MG63 (cell line): ENCODE results near the gene CHST11. TPM values are rescaled to one million over a fixed set of nuclear protein-coding genes. Genes with fewer than 3 reads are reported as not detected.
"Not testable (repeated sequence)": the region's sequence is repeated elsewhere in the genome, so short reads cannot be mapped to it uniquely, and the experiment has no call there.

ENCODE experiments used
- DNase-seq: peaks from one replicate; pipeline ENCODE4 v3.0.0-alpha.2; 2020
- H3K27me3 ChIP-seq: fragments of 250-450 bp; sonication (Bioruptor Pico); 2 replicates; pipeline ENCODE4 v1.5.1; 2020; ENCODE audit warnings: mild to moderate bottlenecking, moderate library complexity
- H3K36me3 ChIP-seq: fragments of 250-450 bp; sonication (Bioruptor Pico); 2 replicates; pipeline ENCODE4 v1.5.1; 2020; ENCODE audit warnings: mild to moderate bottlenecking, moderate library complexity
- H3K4me3 ChIP-seq: fragments of 250-450 bp; sonication (Bioruptor Pico); 2 replicates; pipeline ENCODE4 v1.5.1; 2020; ENCODE audit warnings: mild to moderate bottlenecking, moderate library complexity
- H3K9me3 ChIP-seq: fragments of 250-450 bp; sonication (Bioruptor Pico); 2 replicates; pipeline ENCODE4 v1.5.1; 2020; ENCODE audit warnings: mild to moderate bottlenecking, moderate library complexity
- total RNA-seq: library from RNA; depleted of rRNA; stranded (reverse); fragments of >200 nt; shearing (Covaris generic); gene quantifications from 2 replicates; pipeline ENCODE4 v1.2.3, GENCODE V29; 2014; ENCODE audit warnings: low replicate concordance; rRNA removed

Gene CHST11
- total RNA-seq, 1 experiment from 2014 or later: 0.13 TPM

DNA sequence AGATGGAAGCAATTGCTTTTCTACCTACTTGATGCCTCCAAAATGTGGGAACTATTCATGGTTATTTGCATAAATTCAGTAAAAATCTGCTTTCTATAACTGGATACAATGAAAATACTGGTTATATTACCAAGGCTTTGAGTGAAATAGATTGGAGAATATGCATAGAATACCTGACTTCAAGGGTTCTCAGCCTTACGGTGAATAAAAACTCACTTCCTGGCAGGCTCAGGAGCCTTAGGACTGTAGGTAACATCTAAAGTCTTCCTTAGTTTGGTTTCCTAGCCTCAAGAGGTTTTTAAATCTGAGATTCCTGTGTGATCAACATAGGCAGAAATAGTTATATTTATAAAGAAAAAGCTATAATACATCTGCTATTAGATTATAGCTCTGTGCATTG, 342.7 kb downstream of the CHST11 start:
- no peak for DNase-seq
- Histone ChIP-seq H3K27me3 (no peaks in the 10 kb centered on the region), H3K36me3 (no peaks in the 10 kb centered on the region), H3K4me3 (no peak overlapping the region), H3K9me3 (no peaks in the 10 kb centered on the region)

GRCh38 chr12:104801005-104801404, 344.3 kb downstream of the CHST11 start:
- H3K36me3 ChIP-seq: no peaks in the 10 kb centered on the region
- H3K27me3 ChIP-seq: no peaks in the 10 kb centered on the region

GRCh38 chr12:104801427-104801826, 344.7 kb downstream of the CHST11 start:
- DNase-seq: no peak
- no peaks in the 10 kb centered on the region for H3K36me3 ChIP-seq
- no peaks in the 10 kb centered on the region for H3K9me3 ChIP-seq

More at GRCh38 chr12:104801005-104801404, 344.3 kb downstream of the CHST11 start:
- H3K9me3 ChIP-seq: no peaks in the 10 kb centered on the region
- H3K4me3 ChIP-seq: no peak overlapping the region
- no peak for DNase-seq

GRCh38 chr12:104802208-104802607, 345.5 kb downstream of the CHST11 start:
- Histone ChIP-seq H3K9me3 (no peaks in the 10 kb centered on the region), H3K36me3 (no peaks in the 10 kb centered on the region), H3K27me3 (no peaks in the 10 kb centered on the region), H3K4me3 (no peak overlapping the region)
- DNase-seq: no peak

More at GRCh38 chr12:104801427-104801826, 344.7 kb downstream of the CHST11 start:
- no peaks in the 10 kb centered on the region for H3K27me3 ChIP-seq
- no peak overlapping the region for H3K4me3 ChIP-seq

- peak; percentile 58 for DNase-seq
Measured at GRCh38 chr12:104805186-104805585, 348.4 kb downstream of the CHST11 start.

GRCh38 chr12:104806194-104806593, 349.4 kb downstream of the CHST11 start:
- not testable (repeated sequence) for H3K4me3 ChIP-seq, H3K9me3 ChIP-seq, H3K36me3 ChIP-seq, DNase-seq, H3K27me3 ChIP-seq

More at GRCh38 chr12:104805186-104805585, 348.4 kb downstream of the CHST11 start:
- H3K9me3 ChIP-seq: no peaks in the 10 kb centered on the region
- no peaks in the 10 kb centered on the region for H3K27me3 ChIP-seq
- no peaks in the 10 kb centered on the region for H3K36me3 ChIP-seq
- H3K4me3 ChIP-seq: no peak overlapping the region

DNA sequence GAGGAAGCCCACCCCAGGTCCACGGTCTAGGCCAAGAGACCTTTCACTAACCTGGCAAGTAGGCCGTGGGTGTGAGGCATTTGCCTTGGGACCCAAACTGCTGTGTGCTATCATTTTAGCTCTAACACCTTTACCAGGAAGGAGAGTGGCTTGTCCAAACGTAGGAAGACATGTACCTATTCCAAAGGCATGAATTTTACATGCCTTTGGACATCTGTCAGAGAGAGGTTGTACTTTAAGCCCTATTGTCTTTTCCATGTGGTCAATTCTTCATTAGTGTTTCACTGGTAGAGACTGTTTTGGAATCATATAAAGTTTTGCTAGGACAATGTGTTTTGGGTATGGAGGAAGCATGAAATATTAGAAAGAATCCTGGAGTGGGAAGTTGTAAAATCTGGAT, 352.5 kb downstream of the CHST11 start:
- no peaks in the 10 kb centered on the region for H3K27me3 ChIP-seq
- no peaks in the 10 kb centered on the region for H3K36me3 ChIP-seq
- H3K4me3 ChIP-seq: no peak overlapping the region
- no peaks in the 10 kb centered on the region for H3K9me3 ChIP-seq
- DNase-seq: no peak

DNA sequence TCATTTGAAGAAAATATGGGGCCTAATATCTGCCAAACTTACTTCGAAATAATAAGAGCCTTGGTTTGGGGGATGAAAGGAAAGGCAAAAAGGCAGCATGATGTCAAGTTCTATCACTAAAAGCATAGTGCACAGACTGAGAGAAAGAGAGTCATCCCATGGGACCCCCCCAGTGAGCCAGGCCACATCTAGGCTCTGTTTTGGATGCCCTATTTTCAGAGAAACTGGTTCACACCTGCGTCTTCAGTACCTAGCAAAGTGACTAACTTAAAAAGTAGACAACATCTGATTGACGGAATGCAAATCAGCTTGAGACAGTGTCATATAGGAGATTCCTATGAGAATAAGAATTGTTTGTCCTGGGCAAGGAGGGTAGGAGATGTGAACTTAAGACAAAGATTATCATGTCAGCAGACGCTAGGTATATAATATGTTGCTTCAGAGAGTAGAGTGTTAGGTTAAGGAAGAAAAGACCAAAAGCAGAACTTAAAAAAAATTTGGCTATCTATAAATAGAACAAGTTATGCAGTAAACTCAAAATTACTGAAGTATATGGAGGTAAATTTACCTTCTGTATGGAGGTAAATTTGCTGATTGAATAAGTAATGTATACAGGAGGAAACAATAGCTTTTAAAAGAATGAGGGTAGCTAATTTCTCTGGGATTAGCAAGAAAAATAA, 353.1 kb downstream of the CHST11 start:
- Histone ChIP-seq H3K36me3 (no peaks in the 10 kb centered on the region), H3K27me3 (no peaks in the 10 kb centered on the region), H3K9me3 (no peaks in the 10 kb centered on the region), H3K4me3 (no peak overlapping the region)
- DNase-seq: no peak

Other genes with a start within 250 kb of the CHST11 start
- 924 and 1,093 TPM in 2 replicates for gene TXNRD1, start 241.2 kb upstream of the CHST11 start, total RNA-seq
- 6.0 and 6.8 TPM in 2 replicates for gene EID3, start 153.2 kb upstream of the CHST11 start, total RNA-seq